K562 (cell line): ENCODE data around the gene MYL3. TPM values are rescaled to one million over a fixed set of nuclear protein-coding genes. Genes with fewer than 3 reads are reported as not detected.

Experiments used
- ATAC-seq: fragments of 200-7000 bp; cut with Tn5 transposase; 3 replicates; pipeline ENCODE4 v1.9.1; 2020; ENCODE audit warnings: moderate library complexity
- BruUV-seq: library from RNA; stranded (reverse); fragments of 400-500 nt; replicated peaks from 2 replicates; lab custom pipeline; 2021; lab: Mats Ljungman, UMichigan
- CTCF ChIA-PET: fragments of 300-600 bp; formaldehyde crosslinking; extraction: SDS; loops from one replicate; lab custom pipeline; 2021; ENCODE audit warnings: low intra/inter-chr PET ratio; lab: Yijun Ruan, JAX
- POLR2A ChIA-PET: fragments of 300-600, 350-650 bp; sonication (Branson Sonifier 250); formaldehyde crosslinking; extraction: SDS; loops from one replicate; lab custom pipeline; 2021; ENCODE audit warnings: antibody characterized with exemption, inconsistent platforms; lab: Yijun Ruan, JAX
- DNase-seq, 4 experiments: peaks; one replicate each; pipeline versions ENCODE4 v3.0.0 to v3.0.0-alpha.2; 2011 to 2018; ENCODE audit warnings: low spot score in 3 of 4, mixed read lengths in 3 of 4; ENCODE audit errors: extremely low read depth in 1 of 4
- FAIRE-seq: peaks from 2 replicates; lab custom pipeline; 2011; peaks lifted over from hg19 to GRCh38; lab: Jason Lieb, UNC
- H2AFZ ChIP-seq: 2 replicates; pipeline ENCODE4 v1.6.0; 2011; ENCODE audit warnings: low read depth, low read length, control low read depth, inconsistent platforms
- H3K27ac ChIP-seq: fragments of 200-600 bp; 3 replicates; pipeline ENCODE4 v1.8.0; 2011; ENCODE audit warnings: low read depth, mild to moderate bottlenecking, control low read depth, inconsistent platforms, low read length, moderate library complexity, mixed read lengths; ENCODE audit errors: extremely low read depth
- H3K27me3 ChIP-seq, 2 experiments: fragments of 300-600 bp in 1 of 2; 2 replicates in 1 of 2; 3 replicates in 1 of 2; pipeline versions ENCODE4 v1.6.0 to v1.8.0; 2011; ENCODE audit warnings: inconsistent platforms in 2 of 2, low read length in 2 of 2, mild to moderate bottlenecking in 1 of 2, mixed read lengths in 1 of 2, moderate library complexity in 1 of 2; ENCODE audit not compliant: control insufficient read depth in 2 of 2, insufficient read depth in 2 of 2
- H3K36me3 ChIP-seq: fragments of 300-600 bp; 3 replicates; pipeline ENCODE4 v1.8.0; 2011; ENCODE audit warnings: mild to moderate bottlenecking, low read length, inconsistent platforms; ENCODE audit not compliant: control insufficient read depth, insufficient read depth
- H3K4me1 ChIP-seq, 2 experiments: fragments of 200-600 bp in 1 of 2; replicated peaks in 1 of 2; 2 replicates in 1 of 2; 3 replicates in 1 of 2; pipeline versions ENCODE4 v1.5.1 to v1.8.0; 2011; ENCODE audit warnings: inconsistent platforms in 2 of 2, low read length in 2 of 2, mild to moderate bottlenecking in 1 of 2, mixed read lengths in 1 of 2, moderate library complexity in 1 of 2; ENCODE audit not compliant: control insufficient read depth in 2 of 2, insufficient read depth in 2 of 2
- H3K4me2 ChIP-seq: 2 replicates; pipeline ENCODE4 v1.6.1; 2011; ENCODE audit warnings: low read length, control low read depth, inconsistent platforms, mixed read lengths; ENCODE audit not compliant: insufficient read depth
- H3K4me3 ChIP-seq: fragments of 200-600 bp; sonication (generic), shearing (Covaris generic); 2 replicates; pipeline ENCODE4 v1.5.1; 2016; ENCODE audit warnings: control low read depth, inconsistent platforms
- H3K79me2 ChIP-seq: fragments of 200-600 bp; 3 replicates; pipeline ENCODE4 v1.8.0; 2011; ENCODE audit warnings: low read length, inconsistent platforms; ENCODE audit not compliant: control insufficient read depth, insufficient read depth
- H3K9ac ChIP-seq, 2 experiments: 2 replicates each; pipeline versions ENCODE4 v1.6.0 to v1.6.1; 2011; ENCODE audit warnings: low read depth in 2 of 2, low read length in 2 of 2, control low read depth in 1 of 2, inconsistent platforms in 1 of 2, mild to moderate bottlenecking in 1 of 2, mixed read lengths in 1 of 2; ENCODE audit not compliant: insufficient read depth in 1 of 2
- H3K9me1 ChIP-seq: one replicate; pipeline ENCODE4 v1.6.0; 2011; ENCODE audit warnings: inconsistent platforms, mild to moderate bottlenecking, low read length, moderate library complexity; ENCODE audit not compliant: control insufficient read depth, insufficient read depth
- H3K9me3 ChIP-seq: replicated peaks from 2 replicates; pipeline ENCODE4 v1.5.1; 2011; ENCODE audit warnings: low read depth, low read length, inconsistent platforms; ENCODE audit not compliant: control insufficient read depth, insufficient read depth
- H4K20me1 ChIP-seq: replicated peaks from 2 replicates; pipeline ENCODE4 v1.6.1; 2011; ENCODE audit warnings: low read length, inconsistent platforms, mixed read lengths; ENCODE audit not compliant: control insufficient read depth, insufficient read depth
- CBFA2T2 ChIP-seq: fragments of 450-650 bp; conservative IDR thresholded peaks from 2 replicates; pipeline ENCODE4 v1.6.1; 2017; ENCODE audit warnings: mild to moderate bottlenecking
- ZBTB7A ChIP-seq: IDR thresholded peaks from 2 replicates; pipeline ENCODE4 v1.6.1; 2011; ENCODE audit warnings: low read depth, mild to moderate bottlenecking, low read length, moderate library complexity, borderline replicate concordance; ENCODE audit not compliant: control insufficient read depth
- WGBS: fragments of 100-300 bp; shearing (Covaris generic); methylation state at CpG from one replicate; pipeline ENCODE4 v1.1.6; 2016; ENCODE audit warnings: low coverage, mixed read lengths; ENCODE audit not compliant: insufficient coverage; ENCODE audit errors: missing lambda C conversion rate; 5-methylcytosine and 5-hydroxymethylcytosine counted together
- in situ Hi-C: fragments of 300-500 bp; cut with MboI; formaldehyde crosslinking; loops from 4 replicates; pipeline ENCODE4 v1.15.0; 2018; ENCODE audit warnings: inconsistent platforms, mixed read lengths
- intact Hi-C: fragments of 100-400 bp; cut with micrococcal nuclease; formaldehyde crosslinking; loops from 2 replicates; pipeline ENCODE4 v1.14.2; 2022
- polyA plus RNA-seq, 8 experiments: library from polyadenylated mRNA; depleted of rRNA in 4 of 8; stranded (reverse) in 5 of 8; unstranded in 3 of 8; fragments of >200 nt; fragmentation: Nextera tagmentation in 2 of 8; fragmentation: Illumina TruSeq in 1 of 8; extraction: Ambion mirVana in 2 of 8; extraction: Trizol in 1 of 8; gene quantifications; 2 replicates each; pipeline versions ENCODE4 v1.2.1 to v1.2.3, GENCODE V29; 2011 to 2014; ENCODE audit warnings: inconsistent platforms in 1 of 8, missing spikeins in 1 of 8
- total RNA-seq, 7 experiments: library from RNA; depleted of rRNA in 6 of 7; stranded (reverse); fragments of >200 nt in 6 of 7; fragmentation: Illumina TruSeq in 2 of 7; extraction: Trizol in 2 of 7; gene quantifications; 2 replicates each; pipeline versions ENCODE4 v1.2.1 to v1.2.3, GENCODE V29; 2011 to 2021; ENCODE audit warnings: low replicate concordance in 1 of 7
- TF ChIP-seq, protein P1 (sequence below), 2 experiments: IDR thresholded peaks; 2 replicates each; pipeline ENCODE4 v1.6.1; 2011; ENCODE audit warnings: borderline replicate concordance in 1 of 2, control low read depth in 1 of 2, low read depth in 1 of 2, low read length in 1 of 2, mild to moderate bottlenecking in 1 of 2, mixed read lengths in 1 of 2, moderate library complexity in 1 of 2; ENCODE audit not compliant: insufficient read depth in 1 of 2, insufficient read length in 1 of 2, poor library complexity in 1 of 2, severe bottlenecking in 1 of 2; ENCODE audit errors: extremely low read depth in 1 of 2

MYL3 gene
- total and polyA plus RNA-seq, 9 of the 15 experiments (the other 6 are each of a cell fraction or from before 2014, with no cell fraction given), result 0.14 to 0.45 TPM; not detected in 7

DNA sequence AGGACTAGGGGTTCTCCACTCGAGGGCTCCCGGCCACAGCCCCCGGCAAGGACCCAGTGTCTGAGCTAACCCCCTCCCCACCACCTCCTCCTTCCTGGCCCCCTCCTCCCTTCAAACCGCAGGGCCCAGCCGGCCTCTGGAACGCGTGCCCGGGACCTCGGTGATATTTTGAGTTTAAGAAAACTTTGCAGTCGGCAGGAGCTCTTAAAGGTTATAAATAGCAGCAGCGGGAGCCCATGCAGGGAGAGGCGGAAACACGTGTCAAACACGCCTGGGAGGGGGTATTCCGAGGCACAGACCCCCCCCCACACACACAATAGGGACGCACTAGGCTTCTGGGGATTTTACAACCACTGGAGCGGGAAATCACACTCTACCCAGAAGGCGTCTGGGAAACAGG is 11.2 kb upstream of the MYL3 start:
- WGBS, result 3% methylated on average over 15 of the region's 18 CpGs
- Histone ChIP-seq H3K27me3 (peaks cover 22 to 73% of the 10 kb centered on the region in 2 experiments), H2AFZ (no peak overlapping the region), H3K4me2 (no peak overlapping the region), H3K4me1 (peaks cover 0 to 4% of the 10 kb centered on the region in 2 experiments; a peak in 1 of 5 replicates), H3K79me2 (no peaks in the 10 kb centered on the region), H4K20me1 (peaks cover 17% of the 10 kb centered on the region), H3K4me3 (no peak overlapping the region), H3K27ac (no peak overlapping the region), H3K9ac (no peak overlapping the region), H3K36me3 (no peaks in the 10 kb centered on the region), H3K9me1 (no peaks in the 10 kb centered on the region), H3K9me3 (no peaks in the 10 kb centered on the region)
- BruUV-seq, result no TSS peak
- 0 out of 2 replicates have a peak, but pooled peaks have one; percentile 22 for TF ChIP-seq ZBTB7A
- TF ChIP-seq, protein P1, sequence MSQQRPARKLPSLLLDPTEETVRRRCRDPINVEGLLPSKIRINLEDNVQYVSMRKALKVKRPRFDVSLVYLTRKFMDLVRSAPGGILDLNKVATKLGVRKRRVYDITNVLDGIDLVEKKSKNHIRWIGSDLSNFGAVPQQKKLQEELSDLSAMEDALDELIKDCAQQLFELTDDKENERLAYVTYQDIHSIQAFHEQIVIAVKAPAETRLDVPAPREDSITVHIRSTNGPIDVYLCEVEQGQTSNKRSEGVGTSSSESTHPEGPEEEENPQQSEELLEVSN (IDR thresholded peaks at IDR 0.05; ENCODE audit: borderline replicate concordance in 1 of 2, extremely low read depth in 1 of 2, insufficient read depth in 1 of 2, insufficient read length in 1 of 2, low read depth in 1 of 2, low read length in 1 of 2, poor library complexity in 1 of 2, severe bottlenecking in 1 of 2), result peak in 1 of 2 experiments; percentile 28
- TF ChIP-seq CBFA2T2, result no peak
- in situ Hi-C loops, result no loop called here
- CTCF ChIA-PET, result no interaction called here
- ATAC-seq, result no peak
- no peak for DNase-seq
- intact Hi-C loops, result no loop called here
- no peak for FAIRE-seq
- POLR2A ChIA-PET, result interaction anchor here (0.6 kb wide), 1 partner anchor 76 kb away, joined by 4 read pairs; no protein-coding TSS in a partner anchor
